GM21360 (cell line): Measurements from ENCODE around the gene CCDC190.
"Not testable (repeated sequence)": the region's sequence is repeated elsewhere in the genome, so short reads cannot be mapped to it uniquely, and the experiment has no call there.

Source experiments
- ATAC-seq: cut with Tn5 transposase; IDR thresholded peaks from one replicate; pipeline ENCODE4 v1.9.1; 2021; ENCODE audit warnings: mild to moderate bottlenecking, moderate library complexity; ENCODE audit not compliant: unreplicated experiment

CCDC190 gene

GRCh38 chr1:162838863-162839262, 22.1 kb downstream of the CCDC190 start:
- ATAC-seq: no peak

GRCh38 chr1:162835157-162835899, 25.6 kb downstream of the CCDC190 start:
- peak; percentile 93 for ATAC-seq

- no peak for ATAC-seq
Measured at GRCh38 chr1:162832470-162832869, 28.5 kb downstream of the CCDC190 start.

- no peak for ATAC-seq
Measured at GRCh38 chr1:162829268-162829667, 31.7 kb downstream of the CCDC190 start.

- no peak for ATAC-seq
Measured at GRCh38 chr1:162823771-162824525, 37.0 kb downstream of the CCDC190 start.

GRCh38 chr1:162823231-162823630, 37.7 kb downstream of the CCDC190 start:
- ATAC-seq: no peak

GRCh38 chr1:162822391-162823200, 38.4 kb downstream of the CCDC190 start:
- ATAC-seq: no peak

GRCh38 chr1:162818666-162819065, 42.3 kb downstream of the CCDC190 start:
- ATAC-seq: not testable (repeated sequence)

- ATAC-seq: not testable (repeated sequence)
Measured at GRCh38 chr1:162818136-162818535, 42.8 kb downstream of the CCDC190 start.

- not testable (repeated sequence) for ATAC-seq
Measured at GRCh38 chr1:162812357-162812756, 48.6 kb downstream of the CCDC190 start.

- not testable (repeated sequence) for ATAC-seq
Measured at GRCh38 chr1:162807503-162807902, 53.5 kb downstream of the CCDC190 start.
